B cell (primary cell): ENCODE measurements around the gene PET100. TPM values are rescaled to one million over a fixed set of nuclear protein-coding genes. Genes with fewer than 3 reads are reported as not detected.

Source experiments
- ATAC-seq: fragments of 200-7000 bp; cut with Tn5 transposase; one replicate; pipeline ENCODE4 v1.10.0; 2021; ENCODE audit warnings: low read depth, mild to moderate bottlenecking, moderate number of reproducible peaks, moderate library complexity
- CTCF ChIA-PET: fragments of 350-600 bp; sonication (Branson Sonifier 250); formaldehyde crosslinking; loops from one replicate; lab custom pipeline; 2021; ENCODE audit warnings: antibody characterized with exemption, inconsistent platforms; lab: Charles Lee
- POLR2A ChIA-PET: fragments of 350-600 bp; sonication (Branson Sonifier 250); formaldehyde crosslinking; loops from one replicate; lab custom pipeline; 2021; ENCODE audit warnings: antibody characterized with exemption; lab: Charles Lee
- DNase-seq: peaks from one replicate; pipeline ENCODE4 v3.0.0; 2013
- H2AFZ ChIP-seq: 2 replicates; pipeline ENCODE4 v1.6.1; 2012; ENCODE audit warnings: mild to moderate bottlenecking, low read depth, low read length; ENCODE audit not compliant: insufficient read depth, poor library complexity, severe bottlenecking
- H3K27ac ChIP-seq, 2 donors: 1 replicate in 1 of 2; 2 replicates in 1 of 2; pipeline ENCODE4 v1.5.1; 2012 to 2013; ENCODE audit warnings: low read length in 2 of 2, mild to moderate bottlenecking in 2 of 2, moderate library complexity in 1 of 2
- H3K27me3 ChIP-seq, 4 experiments: fragments of 200-600 bp in 1 of 4; sonication (generic) in 1 of 4; replicated peaks in 1 of 4; 1 replicate in 2 of 4; 2 replicates in 2 of 4; pipeline versions ENCODE4 v1.6.1 to v1.7.0; 2013 to 2016; ENCODE audit warnings: low read length in 3 of 4, mild to moderate bottlenecking in 2 of 4, mixed read lengths in 1 of 4, moderate library complexity in 1 of 4; ENCODE audit not compliant: insufficient read depth in 4 of 4, control insufficient read depth in 3 of 4; ENCODE audit errors: control extremely low read depth in 1 of 4
- H3K36me3 ChIP-seq, 2 experiments: replicated peaks in 1 of 2; 1 replicate in 1 of 2; 2 replicates in 1 of 2; pipeline versions ENCODE4 v1.6.1 to v1.7.1; 2013; ENCODE audit warnings: low read length in 1 of 2; ENCODE audit not compliant: insufficient read depth in 2 of 2, control insufficient read depth in 1 of 2; ENCODE audit errors: control extremely low read depth in 1 of 2, extremely low read depth in 1 of 2
- H3K4me1 ChIP-seq, 2 donors: fragments of 200-600 bp in 1 of 2; sonication (generic) in 1 of 2; 1 replicate in 1 of 2; 2 replicates in 1 of 2; pipeline versions ENCODE4 v1.5.1 to v1.6.1; 2013 to 2017; ENCODE audit warnings: low read length in 2 of 2; ENCODE audit not compliant: control insufficient read depth in 2 of 2, insufficient read depth in 2 of 2
- H3K4me2 ChIP-seq: replicated peaks from 2 replicates; pipeline ENCODE3; 2012; ENCODE audit warnings: mild to moderate bottlenecking, low read depth, low read length; ENCODE audit not compliant: poor library complexity, severe bottlenecking
- H3K4me3 ChIP-seq, 5 experiments: fragments of 200-600 bp in 1 of 5; sonication (generic) in 1 of 5; 1 replicate in 3 of 5; 2 replicates in 2 of 5; pipeline versions ENCODE4 v1.5.1 to v1.7.0; 2011 to 2016; ENCODE audit warnings: low read length in 4 of 5, mild to moderate bottlenecking in 4 of 5, low read depth in 2 of 5, control low read depth in 1 of 5, moderate library complexity in 1 of 5; ENCODE audit not compliant: insufficient read depth in 1 of 5; ENCODE audit errors: control extremely low read depth in 1 of 5, extremely low read depth in 1 of 5
- H3K79me2 ChIP-seq: fragments of 200-600 bp; sonication (generic); one replicate; pipeline ENCODE4 v1.6.0; 2016; ENCODE audit warnings: low read length; ENCODE audit not compliant: control insufficient read depth, insufficient read depth
- H3K9ac ChIP-seq: fragments of 200-600 bp; sonication (generic); 2 replicates; pipeline ENCODE4 v1.6.1; 2017; ENCODE audit warnings: mild to moderate bottlenecking, low read length, moderate library complexity
- H3K9me3 ChIP-seq, 3 donors: one replicate each; pipeline versions ENCODE4 v1.6.1 to v1.7.1; 2013; ENCODE audit warnings: low read length in 2 of 3; ENCODE audit not compliant: control insufficient read depth in 2 of 3, insufficient read depth in 1 of 3; ENCODE audit errors: control extremely low read depth in 1 of 3
- H4K20me1 ChIP-seq: 2 replicates; pipeline ENCODE4 v1.6.0; 2012; ENCODE audit warnings: mild to moderate bottlenecking, low read length; ENCODE audit not compliant: insufficient read depth, control insufficient read depth, poor library complexity, severe bottlenecking
- H3K27ac Mint-ChIP-seq: one replicate; pipeline ENCODE4 v1.8.0; 2021; ENCODE audit warnings: mixed read lengths
- H3K27me3 Mint-ChIP-seq: one replicate; pipeline ENCODE4 v1.8.0; 2021; ENCODE audit warnings: mixed read lengths
- H3K4me1 Mint-ChIP-seq: one replicate; pipeline ENCODE4 v1.8.0; 2021; ENCODE audit warnings: mixed read lengths
- H3K4me3 Mint-ChIP-seq: one replicate; pipeline ENCODE4 v1.8.0; 2021; ENCODE audit warnings: mixed read lengths
- H3K9me3 Mint-ChIP-seq: one replicate; pipeline ENCODE4 v1.8.0; 2022; ENCODE audit warnings: mixed read lengths; ENCODE audit not compliant: insufficient read depth
- CTCF ChIP-seq: fragments of 200-600 bp; IDR thresholded peaks from one replicate; pipeline ENCODE4 v1.8.0; 2022; ENCODE audit warnings: antibody characterized with exemption, mild to moderate bottlenecking
- EZH2 ChIP-seq: IDR thresholded peaks from 2 replicates; pipeline ENCODE4 v1.6.1; 2012; ENCODE audit warnings: borderline replicate concordance, low read depth, mild to moderate bottlenecking, moderate library complexity, low read length; ENCODE audit not compliant: insufficient read depth, poor library complexity, severe bottlenecking
- WGBS: methylation state at CpG from one replicate; pipeline ENCODE4 v1.1.5; 2013; ENCODE audit warnings: missing lambda C conversion rate; ENCODE audit not compliant: insufficient coverage; 5-methylcytosine and 5-hydroxymethylcytosine counted together
- intact Hi-C: fragments of 100-400 bp; cut with micrococcal nuclease; formaldehyde crosslinking; loops from one replicate; pipeline ENCODE4 v1.10.0; 2022
- polyA plus RNA-seq: library from polyadenylated mRNA; depleted of rRNA; stranded (reverse); fragments of >200 nt; gene quantifications from 2 replicates; pipeline ENCODE4 v1.2.3, GENCODE V29; 2012
- total RNA-seq, 2 donors: library from RNA; stranded (reverse); fragments of 120-200 nt in 1 of 2; gene quantifications; 1 replicate in 1 of 2; 2 replicates in 1 of 2; pipeline versions ENCODE4 v1.2.3 to v1.2.4, GENCODE V29; 2013 to 2022

PET100 gene
- total and polyA plus RNA-seq, 2 donors (not counting 1 experiment from before 2014, with no cell fraction given): 31.3 to 100 TPM

- Histone ChIP-seq H4K20me1 (no peaks in the 10 kb centered on the region), H2AFZ (no peak overlapping the region), H3K9ac (no peak overlapping the region), H3K36me3 (peaks cover 5 to 47% of the 10 kb centered on the region in 2 experiments), H3K27ac (no peak overlapping the region), H3K27me3 (no peaks in the 10 kb centered on the region), H3K9me3 (peaks cover 0 to 6% (median 0%) of the 10 kb centered on the region in 3 donors), H3K4me2 (no peak overlapping the region), H3K79me2 (no peaks in the 10 kb centered on the region), H3K4me1 (no peaks in the 10 kb centered on the region), H3K4me3 (no peak overlapping the region)
- no peak overlapping the region for H3K27ac Mint-ChIP-seq
- POLR2A ChIA-PET: interaction anchor here (0.7 kb wide), 1 partner anchor 62 kb away, joined by 5 read pairs; the partner anchor contains the start of gene TRAPPC5
- ATAC-seq (no peak), DNase-seq (no peak)
- intact Hi-C loops: no loop called here
- H3K4me3 Mint-ChIP-seq: no peak overlapping the region
- H3K4me1 Mint-ChIP-seq: no peaks in the 10 kb centered on the region
- no peaks in the 10 kb centered on the region for H3K27me3 Mint-ChIP-seq
- no peak for TF ChIP-seq CTCF
- TF ChIP-seq EZH2: no peak
- WGBS: 99% methylated on average over 18 of the region's 21 CpGs
- no peaks in the 10 kb centered on the region for H3K9me3 Mint-ChIP-seq
- CTCF ChIA-PET: no interaction called here
These were observed 10.7 kb upstream of the PET100 start for GRCh38 chr19:7618771-7619510.

- H3K9me3 Mint-ChIP-seq: no peaks in the 10 kb centered on the region
- Histone ChIP-seq H3K9ac (no peak overlapping the region), H3K79me2 (no peaks in the 10 kb centered on the region), H2AFZ (no peak overlapping the region), H3K27me3 (no peaks in the 10 kb centered on the region), H4K20me1 (peaks cover 6% of the 10 kb centered on the region), H3K4me1 (no peaks in the 10 kb centered on the region), H3K9me3 (peaks cover 0 to 6% (median 0%) of the 10 kb centered on the region in 3 donors), H3K4me2 (no peak overlapping the region), H3K4me3 (no peak overlapping the region), H3K27ac (no peak overlapping the region), H3K36me3 (peaks cover 5 to 56% of the 10 kb centered on the region in 2 experiments)
- ATAC-seq (no peak), DNase-seq (no peak)
- H3K4me1 Mint-ChIP-seq: no peaks in the 10 kb centered on the region
- ChIA-PET POLR2A (interaction anchor here (0.7 kb wide), 1 partner anchor 61 kb away, joined by 5 read pairs; the partner anchor contains the start of gene TRAPPC5), CTCF (no interaction called here)
- WGBS: 96% methylated on average over 43 of the region's 48 CpGs
- intact Hi-C loops: no loop called here
- TF ChIP-seq CTCF (no peak), EZH2 (no peak)
- no peak overlapping the region for H3K4me3 Mint-ChIP-seq
- no peak overlapping the region for H3K27ac Mint-ChIP-seq
- no peaks in the 10 kb centered on the region for H3K27me3 Mint-ChIP-seq
These were observed 9.7 kb upstream of the PET100 start for GRCh38 chr19:7619671-7620441.
